Panc1 (cell line): ENCODE data around the gene PPARGC1A. TPM values are rescaled to one million over a fixed set of nuclear protein-coding genes. Genes with fewer than 3 reads are reported as not detected.

Experiments used
- ATAC-seq: fragments of 200-7000 bp; cut with Tn5 transposase; 2 replicates; pipeline ENCODE4 v1.9.1; 2020; ENCODE audit warnings: mild to moderate bottlenecking, moderate library complexity
- BruUV-seq: library from RNA; stranded (reverse); fragments of 400-500 nt; replicated peaks from 2 replicates; lab custom pipeline; 2021; lab: Mats Ljungman, UMichigan
- CTCF ChIA-PET: fragments of 300-600 bp; sonication (Branson Sonifier 250); formaldehyde crosslinking; loops from one replicate; lab custom pipeline; 2022; ENCODE audit warnings: antibody characterized with exemption; lab: Charles Lee
- POLR2A ChIA-PET: fragments of 300-600 bp; sonication (Branson Sonifier 250); formaldehyde crosslinking; loops from one replicate; lab custom pipeline; 2022; ENCODE audit warnings: antibody characterized with exemption; lab: Charles Lee
- DNase-seq: peaks from one replicate; pipeline ENCODE4 v3.0.0-alpha.2; 2010; ENCODE audit warnings: low read depth, low spot score
- H3K27ac ChIP-seq: 2 replicates; pipeline ENCODE4 v1.5.1; 2011; ENCODE audit warnings: mild to moderate bottlenecking, low read length, inconsistent platforms
- H3K27me3 ChIP-seq: fragments of 200-500 bp; sonication (Bioruptor generic); 2 replicates; pipeline ENCODE4 v1.6.0; 2014; ENCODE audit warnings: low read length, inconsistent platforms; ENCODE audit not compliant: control insufficient read depth, insufficient read depth
- H3K36me3 ChIP-seq: fragments of 200-500 bp; sonication (Bioruptor generic); 2 replicates; pipeline ENCODE4 v1.5.1; 2014; ENCODE audit warnings: inconsistent platforms, mild to moderate bottlenecking, low read length, moderate library complexity; ENCODE audit not compliant: control insufficient read depth, insufficient read depth
- H3K4me1 ChIP-seq: 2 replicates; pipeline ENCODE4 v1.5.1; 2011; ENCODE audit warnings: inconsistent platforms, mild to moderate bottlenecking, low read length, moderate library complexity; ENCODE audit not compliant: control insufficient read depth, insufficient read depth
- H3K4me3 ChIP-seq, 2 experiments: 2 replicates each; pipeline ENCODE4 v1.5.1; 2011 to 2012; ENCODE audit warnings: low read depth in 2 of 2, low read length in 2 of 2, mild to moderate bottlenecking in 2 of 2, inconsistent platforms in 1 of 2, moderate library complexity in 1 of 2
- H3K9me3 ChIP-seq: fragments of 200-500 bp; sonication (Bioruptor generic); 2 replicates; pipeline ENCODE4 v1.5.1; 2014; ENCODE audit warnings: low read depth, mild to moderate bottlenecking, inconsistent platforms, low read length, moderate library complexity; ENCODE audit not compliant: control insufficient read depth, insufficient read depth
- CTCF ChIP-seq: fragments of 450-650 bp; IDR thresholded peaks from 2 replicates; pipeline ENCODE4 v1.5.1; 2017; ENCODE audit warnings: mild to moderate bottlenecking
- POLR2AphosphoS5 ChIP-seq: IDR thresholded peaks from 2 replicates; pipeline ENCODE4 v1.6.1; 2012; ENCODE audit warnings: mild to moderate bottlenecking, low read depth, low read length, moderate library complexity
- REST ChIP-seq, 2 experiments: IDR thresholded peaks; 2 replicates each; pipeline ENCODE4 v1.6.1; 2011 to 2012; ENCODE audit warnings: low read depth in 2 of 2, control low read depth in 1 of 2, low read length in 1 of 2, mild to moderate bottlenecking in 1 of 2, moderate library complexity in 1 of 2; ENCODE audit not compliant: insufficient read depth in 1 of 2
- TCF7L2 ChIP-seq: IDR thresholded peaks from 2 replicates; pipeline ENCODE4 v1.6.1; 2011; ENCODE audit warnings: mild to moderate bottlenecking, low read depth, low read length, inconsistent platforms
- in situ Hi-C: cut with HindIII; loops from 2 replicates; pipeline ENCODE4 v1.10.0; 2016; ENCODE audit warnings: low sequenced_read_pairs, low pct_unique_long_range_greater_than_20kb
- intact Hi-C: fragments of 100-400 bp; cut with micrococcal nuclease; formaldehyde crosslinking; loops from one replicate; pipeline ENCODE4 v1.10.0; 2022; ENCODE audit not compliant: unreplicated experiment
- total RNA-seq: library from RNA; stranded (reverse); gene quantifications from one replicate; pipeline ENCODE4 v1.2.1, GENCODE V29; 2021; ENCODE audit not compliant: unreplicated experiment

Gene PPARGC1A
- total RNA-seq, 1 experiment from 2014 or later, result 0.59 TPM

GRCh38 chr4:23844961-23845360 is 44.9 kb downstream of the PPARGC1A start:
- Histone ChIP-seq H3K4me1 (no peaks in the 10 kb centered on the region), H3K4me3 (no peak overlapping the region), H3K9me3 (no peaks in the 10 kb centered on the region), H3K27ac (no peak overlapping the region), H3K36me3 (no peaks in the 10 kb centered on the region), H3K27me3 (no peaks in the 10 kb centered on the region)
- intact Hi-C loops (no loop called here), in situ Hi-C loops (no loop called here)
- no peak for TF ChIP-seq POLR2AphosphoS5
- POLR2A ChIA-PET, result no interaction called here
- CTCF ChIA-PET, result no interaction called here
- ATAC-seq (no peak), DNase-seq (no peak)
- BruUV-seq, result no TSS peak

GRCh38 chr4:23839279-23839678 is 50.6 kb downstream of the PPARGC1A start:
- in situ Hi-C loops, result no loop called here
- Histone ChIP-seq H3K27me3 (no peaks in the 10 kb centered on the region), H3K36me3 (no peaks in the 10 kb centered on the region), H3K4me1 (no peaks in the 10 kb centered on the region), H3K4me3 (no peak overlapping the region), H3K9me3 (no peaks in the 10 kb centered on the region), H3K27ac (no peak overlapping the region)
- no peak for TF ChIP-seq TCF7L2
- no peak for TF ChIP-seq CTCF
- TF ChIP-seq REST (IDR thresholded peaks at IDR 0.05; ENCODE audit: insufficient read depth in 1 of 2, low read depth in 2 of 2, low read length in 1 of 2), result no peak
- TF ChIP-seq POLR2AphosphoS5, result no peak
- POLR2A ChIA-PET, result no interaction called here
- CTCF ChIA-PET, result no interaction called here
- no TSS peak for BruUV-seq
- ATAC-seq, result no peak
- intact Hi-C loops, result no loop called here
- DNase-seq, result no peak

- ChIA-PET CTCF (no interaction called here), POLR2A (no interaction called here)
- Histone ChIP-seq H3K27ac (no peak overlapping the region), H3K9me3 (no peaks in the 10 kb centered on the region), H3K4me1 (no peaks in the 10 kb centered on the region), H3K4me3 (no peak overlapping the region), H3K36me3 (no peaks in the 10 kb centered on the region), H3K27me3 (no peaks in the 10 kb centered on the region)
- in situ Hi-C loops, result no loop called here
- TF ChIP-seq POLR2AphosphoS5, result no peak
- TF ChIP-seq REST (IDR thresholded peaks at IDR 0.05; ENCODE audit: insufficient read depth in 1 of 2, low read depth in 2 of 2, low read length in 1 of 2), result no peak
- TF ChIP-seq TCF7L2, result no peak
- no peak for TF ChIP-seq CTCF
- ATAC-seq (no peak), DNase-seq (no peak)
- intact Hi-C loops, result no loop called here
- BruUV-seq, result no TSS peak
Observed at GRCh38 chr4:23838607-23839006, 51.2 kb downstream of the PPARGC1A start.
